GM23248 (cell line): Measurements from ENCODE around the gene TMEM231.

Experiments
- EZH2 ChIP-seq: fragments of 200-600 bp; sonication (generic); IDR thresholded peaks from 2 replicates; pipeline ENCODE4 v1.6.1; 2018; ENCODE audit warnings: antibody characterized with exemption, mild to moderate bottlenecking; ENCODE audit not compliant: insufficient read depth, poor library complexity, severe bottlenecking
- EZH2phosphoT487 ChIP-seq: fragments of 200-600 bp; sonication (generic); IDR thresholded peaks from 2 replicates; pipeline ENCODE4 v1.6.1; 2018; ENCODE audit warnings: antibody characterized with exemption, moderate library complexity, mild to moderate bottlenecking, low read depth; ENCODE audit not compliant: insufficient read depth

GRCh38 chr16:75593825-75594820, 38.1 kb upstream of the TMEM231 start:
- TF ChIP-seq EZH2 (no peak), EZH2phosphoT487 (no peak)
